GM18868 (cell line): ENCODE measurements around the gene CTSC.
A peak's percentile ranks its signal among the peaks of the same experiment; 100 is the strongest.
"Not testable (repeated sequence)": the region's sequence is repeated elsewhere in the genome, so short reads cannot be mapped to it uniquely, and the experiment has no call there.

ENCODE experiments used
- ATAC-seq: cut with Tn5 transposase; IDR thresholded peaks from one replicate; pipeline ENCODE4 v1.9.1; 2021; ENCODE audit warnings: mild to moderate bottlenecking, moderate library complexity; ENCODE audit not compliant: unreplicated experiment

The CTSC gene

DNA sequence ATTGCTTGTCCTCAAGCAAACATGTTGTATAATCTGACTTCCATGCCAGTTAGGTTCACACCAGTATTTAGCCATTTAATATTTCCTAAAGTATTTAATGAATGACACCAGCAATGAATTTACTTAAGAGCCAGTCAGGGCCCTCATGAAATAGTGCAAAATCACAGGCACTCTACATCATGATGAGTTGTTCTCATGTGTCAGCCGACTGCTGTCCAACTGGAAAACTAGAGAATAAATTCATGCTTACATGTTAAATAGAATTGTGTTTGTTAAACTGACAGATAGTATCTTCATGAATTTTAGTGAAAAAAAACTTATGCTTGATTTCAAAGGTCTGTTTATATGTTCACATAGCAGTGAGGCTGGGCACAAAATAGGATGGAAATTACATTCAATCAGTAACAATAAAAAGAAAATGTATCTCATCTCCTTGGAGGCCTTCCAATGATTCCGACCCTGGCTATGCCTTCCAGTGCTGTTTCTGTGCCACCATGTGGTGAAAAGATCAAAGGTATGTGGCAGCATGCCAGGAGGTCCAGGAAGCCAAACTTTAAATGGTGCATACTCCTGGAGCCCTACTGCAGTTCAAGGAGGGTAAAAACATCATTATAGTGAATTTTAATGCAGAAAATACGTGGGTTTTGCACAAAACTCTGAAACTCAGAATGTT, 45.2 kb downstream of the CTSC start:
- ATAC-seq: no peak

DNA sequence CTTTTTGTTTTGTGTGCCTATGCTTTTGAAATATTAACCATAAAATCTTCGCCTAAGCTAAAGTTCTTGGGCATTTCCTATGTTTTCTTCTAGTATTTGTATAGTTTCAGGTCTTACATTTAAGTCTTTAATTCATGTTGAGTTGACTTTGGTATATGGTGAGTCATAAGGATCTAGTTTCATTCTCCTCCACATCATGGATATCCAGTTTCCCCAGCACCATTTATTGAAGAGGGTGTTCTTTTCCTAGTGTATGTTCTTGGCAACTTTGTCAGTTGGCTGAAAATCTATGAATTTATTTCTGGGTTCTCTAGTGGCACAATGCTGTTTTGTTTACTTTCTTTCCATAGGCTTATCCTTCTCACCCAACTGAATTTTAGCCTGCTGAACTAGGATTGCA, 49.0 kb downstream of the CTSC start:
- no peak for ATAC-seq

DNA sequence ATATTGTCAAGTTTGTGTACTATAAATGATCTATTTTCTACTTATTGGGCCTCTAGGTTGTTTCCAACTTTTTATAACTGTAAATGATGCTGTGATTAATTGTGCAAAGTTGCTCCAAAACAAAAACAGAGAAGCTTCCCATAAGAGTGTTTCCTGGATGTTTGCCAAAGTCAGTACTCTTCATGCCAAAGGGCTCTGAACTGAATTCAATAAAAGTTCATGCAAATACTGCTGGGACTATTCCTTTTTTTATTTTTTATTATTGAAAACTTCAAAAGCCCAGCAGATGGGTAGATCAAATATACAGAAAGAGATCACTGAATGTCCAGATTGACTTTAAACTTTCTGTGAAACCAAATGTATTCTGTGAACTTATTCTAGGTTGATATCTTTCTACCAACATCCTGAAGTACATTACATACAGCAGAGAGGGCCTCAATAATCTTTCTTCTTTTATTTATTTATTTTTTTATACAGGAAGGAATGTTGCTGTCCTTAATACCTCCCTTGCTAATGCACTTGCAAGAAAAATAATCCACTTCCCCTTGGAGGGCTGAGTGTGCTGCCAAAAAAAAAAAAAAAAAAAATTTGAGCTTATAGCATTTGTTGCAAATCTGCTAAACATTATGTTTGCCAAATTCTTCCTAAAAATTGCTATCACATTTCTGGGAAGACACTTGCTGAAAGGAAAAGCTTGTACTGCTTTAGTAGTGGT, 53.0 kb downstream of the CTSC start:
- ATAC-seq: no peak

DNA sequence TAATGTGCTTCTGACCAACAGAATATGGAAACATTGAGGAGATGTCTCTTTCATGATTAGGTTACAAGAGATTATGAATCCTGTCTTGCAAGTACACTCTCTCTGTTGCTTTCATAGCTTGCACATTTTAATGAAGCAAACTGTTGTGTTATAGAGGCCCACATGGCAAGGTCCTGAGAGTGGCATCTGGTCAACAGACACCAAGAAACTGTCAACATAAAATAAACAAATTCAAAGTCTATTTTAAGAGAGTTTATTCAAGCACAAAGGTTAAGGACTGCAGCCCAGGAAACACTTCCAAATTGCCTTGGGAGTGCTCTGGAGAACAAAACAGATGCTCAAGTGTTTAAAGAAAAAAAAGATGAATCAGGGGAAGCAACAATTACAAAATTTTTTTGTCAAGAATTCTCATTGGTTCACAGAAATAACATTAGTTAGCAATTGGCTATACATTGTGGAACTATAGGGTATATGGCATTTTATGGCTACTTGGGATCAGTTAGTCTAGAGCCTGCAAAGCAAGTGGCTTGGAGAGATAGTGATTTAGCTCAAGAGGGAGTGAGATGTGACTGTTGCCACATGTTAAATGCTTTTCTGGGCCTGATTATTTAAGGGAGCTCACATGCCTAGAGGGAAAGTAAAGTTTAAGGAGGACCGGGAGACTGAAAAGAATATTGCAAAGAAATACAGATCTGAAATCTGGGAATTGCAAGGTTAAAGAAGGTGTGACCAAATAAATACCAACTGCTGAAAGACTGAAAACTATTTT, 54.6 kb downstream of the CTSC start:
- ATAC-seq: no peak

DNA sequence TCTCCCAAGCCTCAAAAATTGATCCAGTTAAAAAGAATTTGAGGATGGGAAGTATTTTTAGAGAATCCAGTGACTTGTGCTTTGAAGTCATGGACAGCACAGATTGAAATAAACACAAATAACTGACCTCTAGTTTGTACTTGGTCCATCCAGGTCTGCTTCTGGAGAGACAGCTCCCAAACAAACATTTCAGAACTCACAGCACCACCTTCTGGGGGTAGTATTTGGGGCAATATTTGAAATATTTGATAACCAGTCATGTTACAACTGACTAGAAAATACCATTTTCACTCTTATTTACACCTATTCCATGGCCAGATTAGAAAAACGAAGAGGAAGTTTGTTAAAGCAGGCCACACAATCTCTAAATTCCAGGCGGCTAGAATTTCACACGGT, 56.2 kb downstream of the CTSC start:
- ATAC-seq: no peak

DNA sequence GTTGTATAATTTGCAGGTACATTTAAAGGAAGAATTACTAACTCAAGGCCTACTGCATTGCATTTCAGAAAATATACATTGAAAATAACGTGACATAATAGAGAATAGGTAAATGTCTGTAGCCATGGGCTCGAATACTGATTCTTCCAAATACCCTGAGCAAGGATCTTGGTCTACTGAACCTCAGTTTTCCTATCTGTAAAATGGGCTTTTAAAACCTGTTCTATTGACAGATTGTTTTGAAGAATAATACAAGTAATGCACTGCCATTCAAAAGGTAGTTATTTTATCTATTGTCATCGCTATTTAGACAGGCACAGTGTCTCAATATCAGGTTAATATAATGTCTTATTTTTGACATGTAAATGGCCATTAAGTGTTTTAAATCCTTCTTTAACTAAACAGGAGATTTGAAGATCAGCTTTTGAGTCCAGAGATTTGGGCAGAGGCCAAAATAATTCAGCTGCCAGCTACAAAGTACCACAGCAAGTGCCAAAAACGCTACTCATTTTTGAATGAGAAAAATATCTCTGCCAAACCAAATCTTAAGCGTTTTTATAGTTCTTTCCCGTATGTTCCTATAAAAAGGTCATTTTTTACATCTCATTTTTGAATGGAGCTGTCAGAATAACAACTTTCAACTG, 56.7 kb downstream of the CTSC start:
- no peak for ATAC-seq

DNA sequence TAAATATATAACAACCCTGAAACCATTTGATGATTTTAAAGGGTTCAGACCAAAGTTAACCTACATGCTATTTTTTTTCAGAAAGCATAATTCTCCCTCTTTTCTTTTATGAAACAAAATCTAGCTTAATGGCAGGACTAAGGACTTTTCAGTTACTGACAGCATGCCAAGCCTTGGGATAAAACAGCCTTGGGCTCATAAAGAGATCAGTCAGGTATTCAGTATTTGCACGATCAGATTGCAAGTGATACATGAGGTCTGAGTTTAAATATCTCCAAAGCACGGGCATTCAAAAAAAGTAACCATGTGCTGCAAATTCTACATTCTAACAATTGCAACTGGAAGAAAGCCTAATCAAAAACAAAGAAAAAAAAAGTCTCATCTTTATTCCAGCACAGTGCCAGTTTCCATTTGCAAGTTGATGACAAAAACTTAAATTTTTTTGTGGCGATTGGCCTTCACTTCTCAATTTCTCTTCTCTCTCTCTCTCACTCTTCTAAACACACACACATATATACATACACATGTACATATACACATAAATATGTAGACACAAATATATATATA, 60.1 kb downstream of the CTSC start:
- ATAC-seq: no peak

DNA sequence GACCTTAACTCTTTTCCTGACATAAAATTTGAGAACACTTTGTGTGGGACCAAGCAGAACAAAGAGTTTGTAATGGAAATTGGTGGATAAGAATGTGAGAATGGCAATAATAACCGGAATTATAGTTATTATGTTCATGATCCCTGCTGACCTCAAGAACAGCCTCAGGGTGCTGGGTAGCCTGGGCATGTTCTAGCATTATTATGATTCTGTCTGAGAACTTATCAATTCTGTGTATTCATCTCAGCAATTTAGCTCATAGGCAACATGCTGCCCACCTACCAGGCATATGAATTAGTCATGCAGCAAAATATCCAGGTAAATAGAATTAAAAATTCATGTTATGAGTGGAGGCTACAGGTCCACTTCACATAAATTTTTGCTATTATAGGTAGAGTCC, 61.9 kb downstream of the CTSC start:
- no peak for ATAC-seq

DNA sequence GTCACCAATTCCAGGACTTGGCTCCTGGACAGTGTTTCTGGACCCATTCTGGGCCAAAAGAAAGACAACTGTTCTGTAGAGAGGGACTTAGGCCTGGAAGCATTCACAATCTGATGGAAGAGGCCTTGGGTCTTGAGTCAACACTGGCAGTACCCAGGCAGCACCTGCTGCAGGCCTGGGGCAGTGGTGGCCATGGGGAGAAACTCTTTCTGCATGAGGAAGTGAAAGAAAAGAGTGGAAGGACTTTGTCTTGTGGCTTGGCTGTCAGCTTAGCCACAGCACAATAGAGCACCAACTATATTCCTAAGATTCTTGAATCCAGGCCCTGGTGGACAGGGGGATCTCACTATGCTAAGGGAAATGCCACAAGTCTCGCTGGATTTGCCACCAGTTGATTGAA, 70.6 kb downstream of the CTSC start:
- peak; percentile 70 for ATAC-seq

DNA sequence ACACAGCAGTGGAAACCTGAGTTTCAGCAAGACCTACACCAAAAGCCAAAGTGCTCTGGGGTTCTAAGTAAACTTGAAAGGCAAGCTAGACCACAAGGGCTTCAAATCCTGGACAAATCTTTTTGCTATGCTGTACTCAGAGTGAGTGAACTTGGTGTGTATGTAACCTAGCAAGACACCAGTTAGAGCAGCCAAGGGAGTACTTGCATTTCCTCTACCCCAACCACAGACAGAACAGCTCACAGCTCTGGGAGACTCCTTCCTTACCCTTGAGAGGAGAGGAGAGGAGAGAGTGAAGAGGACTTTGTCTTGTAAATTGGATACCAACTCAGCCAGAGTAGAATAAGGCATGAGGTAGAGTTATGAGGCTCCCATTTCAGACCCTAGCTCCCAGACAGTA, 71.4 kb downstream of the CTSC start:
- ATAC-seq: no peak

DNA sequence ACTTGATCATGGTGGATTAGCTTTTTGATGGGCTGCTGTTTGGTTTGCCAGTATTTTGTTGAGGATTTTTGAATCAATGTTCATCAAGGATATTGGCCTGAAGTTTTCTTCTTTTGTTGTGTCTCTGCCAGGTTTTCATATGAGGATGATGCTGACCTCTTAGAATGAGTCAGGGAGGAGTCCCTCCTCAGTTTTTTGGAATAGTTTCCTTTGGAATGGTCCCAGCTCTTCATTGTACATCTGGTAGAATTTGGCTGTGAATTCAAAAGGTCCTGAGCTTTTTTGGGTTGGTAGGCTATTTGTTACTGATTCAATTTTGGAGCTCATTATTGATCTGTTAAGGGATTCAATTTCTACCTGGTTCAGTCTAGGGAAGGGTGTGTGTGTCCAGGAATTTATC, 78.1 kb downstream of the CTSC start:
- no peak for ATAC-seq

DNA sequence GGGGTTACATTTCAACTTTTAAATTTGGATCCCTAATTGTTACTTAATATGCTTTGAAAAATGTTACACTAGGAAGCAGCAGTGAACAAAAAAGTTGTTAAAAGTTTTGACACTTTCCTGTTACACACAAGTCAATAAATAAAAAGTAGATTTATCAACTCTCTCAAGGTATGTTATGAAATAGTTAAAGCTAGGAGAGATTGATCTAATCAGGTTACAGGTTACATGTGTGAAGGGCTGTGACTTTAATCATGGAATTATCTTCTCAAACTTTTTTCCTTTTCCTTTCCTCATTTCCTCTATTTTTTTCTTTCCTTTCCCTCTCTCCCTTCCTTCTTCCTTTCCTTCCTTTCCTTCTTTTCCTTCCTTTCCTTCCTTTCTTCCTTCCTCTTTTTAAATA, 85.3 kb downstream of the CTSC start:
- no peak for ATAC-seq

DNA sequence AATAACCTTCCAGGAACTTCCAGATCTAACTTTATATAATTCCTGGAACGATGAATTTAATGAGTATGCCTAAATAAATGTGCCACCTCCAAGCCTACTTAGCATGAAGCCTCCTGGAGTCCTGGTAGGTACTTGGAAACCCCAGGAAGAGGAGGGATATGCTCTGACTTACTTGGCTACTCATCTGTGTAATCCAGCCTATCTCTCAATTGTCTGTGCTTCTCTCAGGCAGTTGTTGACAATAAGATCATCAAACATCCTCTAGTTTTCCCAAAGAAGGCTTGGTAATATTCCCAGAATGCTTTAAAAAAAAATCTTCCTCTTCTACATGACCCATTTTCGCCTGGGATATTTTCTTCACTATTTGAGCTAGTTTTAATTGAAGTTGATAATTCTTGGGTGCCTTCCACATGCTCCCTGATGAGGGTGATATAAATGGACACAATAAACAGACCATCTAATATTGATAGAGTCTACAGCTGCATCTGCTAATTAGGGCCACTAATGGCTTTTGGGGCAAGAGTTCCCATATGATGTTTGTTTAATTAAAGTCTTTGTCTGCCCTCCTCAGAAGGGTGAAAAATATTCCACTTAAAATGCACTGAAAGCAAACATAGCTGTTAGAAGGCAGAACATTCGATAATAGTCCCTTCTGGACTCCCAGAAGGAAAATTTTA, 86.8 kb downstream of the CTSC start:
- ATAC-seq: no peak

DNA sequence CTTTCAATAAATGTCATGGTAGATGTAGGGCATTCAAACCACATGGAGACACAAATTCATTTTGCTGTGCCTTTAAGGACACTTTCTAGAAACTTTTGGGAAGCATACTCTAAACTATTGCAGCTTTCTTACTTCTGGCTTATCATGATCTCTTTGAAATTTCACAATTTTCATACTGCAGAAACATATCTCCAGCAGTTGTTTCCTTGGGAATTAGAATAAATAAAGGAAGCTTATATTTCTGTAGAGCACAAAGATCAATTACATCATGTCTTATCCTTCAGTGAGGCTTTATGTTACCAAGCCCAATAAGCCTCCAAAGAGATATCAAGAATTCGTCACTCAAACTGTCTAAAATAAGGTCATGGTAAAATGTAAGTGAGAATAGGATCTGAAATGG, 87.8 kb downstream of the CTSC start:
- ATAC-seq: no peak

DNA sequence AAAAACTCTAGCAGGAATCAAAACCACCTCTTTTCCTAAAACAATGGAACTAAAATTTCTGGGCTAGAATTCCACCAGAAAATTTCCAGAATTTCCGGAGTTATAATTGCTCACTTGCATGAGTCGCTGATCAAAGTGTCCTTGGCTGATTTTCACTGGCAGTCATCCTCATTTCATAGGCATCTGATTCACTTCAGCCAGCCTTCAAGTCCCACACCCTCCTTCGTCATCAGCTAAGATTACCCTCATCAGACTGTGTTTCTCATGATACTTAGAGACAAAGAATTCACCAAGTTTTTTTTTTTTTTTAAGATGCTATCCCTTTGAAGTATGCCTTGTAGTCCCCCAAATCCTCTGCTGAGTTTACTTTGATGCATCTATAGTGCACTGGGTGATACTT, 90.8 kb downstream of the CTSC start:
- no peak for ATAC-seq

DNA sequence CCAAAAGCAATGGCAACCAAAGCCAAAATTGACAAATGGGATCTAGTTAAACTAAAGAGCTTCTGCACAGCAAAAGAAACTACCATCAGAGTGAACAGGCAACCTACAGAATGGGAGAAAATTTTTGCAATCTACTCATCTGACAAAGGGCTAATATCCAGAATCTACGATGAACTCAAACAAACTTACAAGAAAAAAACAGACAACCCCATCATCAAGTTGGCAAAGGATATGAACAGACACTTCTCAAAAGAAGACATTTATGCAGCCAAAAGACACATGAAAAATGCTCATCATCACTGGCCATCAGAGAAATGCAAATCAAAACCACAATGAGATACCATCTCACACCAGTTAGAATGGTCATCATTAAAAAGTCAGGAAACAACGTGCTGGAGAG, 92.0 kb downstream of the CTSC start:
- ATAC-seq: not testable (repeated sequence)
